Activated CD8-positive, alpha-beta memory T cell treated with anti-CD3 and anti-CD28 coated beads, Interleukin-2, amount 50 U/mL, for 1 hour (primary cell): ENCODE data around the gene CPA4.
"Not testable (repeated sequence)": the region's sequence is repeated elsewhere in the genome, so short reads cannot be mapped to it uniquely, and the experiment has no call there.

Source experiments
- DNase-seq: peaks from one replicate; pipeline ENCODE4 v3.0.0-alpha.2; 2020; ENCODE audit errors: extremely low read depth

CPA4 gene

DNA sequence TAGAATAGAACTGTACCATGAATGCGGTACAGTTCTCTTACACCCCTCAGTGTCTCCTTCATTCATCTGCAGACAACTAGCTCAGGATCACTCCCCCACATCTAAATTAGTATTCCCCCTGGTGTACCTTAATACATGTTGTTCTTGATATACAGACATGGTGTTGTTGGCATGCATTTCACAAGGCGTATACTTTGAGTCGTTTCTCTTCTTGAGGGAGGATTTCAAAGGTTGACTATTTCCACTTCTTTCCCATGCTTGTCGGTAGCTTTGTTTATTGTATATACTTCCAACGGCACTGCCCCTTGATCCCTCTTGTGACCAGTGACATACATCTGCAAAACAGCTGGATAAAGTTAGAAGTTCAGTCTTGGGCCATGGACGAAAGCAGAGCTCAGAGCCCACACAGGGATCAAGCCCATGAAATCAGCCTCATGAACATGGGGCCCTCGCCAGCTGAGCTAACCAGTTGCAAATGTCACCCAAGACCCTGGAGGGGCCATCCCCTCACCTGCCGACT, 8.6 kb downstream of the CPA4 start:
- no peak for DNase-seq

DNA sequence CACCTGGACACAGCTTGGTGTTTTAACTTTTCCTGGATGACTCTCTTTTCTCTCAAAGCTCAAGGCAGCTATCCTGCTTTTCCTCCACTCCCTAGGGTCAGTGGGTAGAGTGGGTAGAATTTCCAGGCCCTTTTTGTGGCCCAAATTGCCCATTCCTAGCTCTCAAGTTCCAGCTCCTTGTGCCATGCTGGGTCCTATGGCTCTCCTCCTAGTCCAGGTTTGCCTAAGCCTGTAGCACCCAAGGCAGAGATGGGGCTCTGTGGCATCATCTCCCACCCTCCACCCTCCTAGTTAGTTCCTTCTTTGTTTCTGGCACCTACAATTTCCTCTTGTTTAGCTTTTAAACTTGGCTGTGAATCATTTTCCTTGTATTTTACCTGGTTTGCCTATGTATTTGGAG, 9.7 kb downstream of the CPA4 start:
- DNase-seq, result no peak

DNA sequence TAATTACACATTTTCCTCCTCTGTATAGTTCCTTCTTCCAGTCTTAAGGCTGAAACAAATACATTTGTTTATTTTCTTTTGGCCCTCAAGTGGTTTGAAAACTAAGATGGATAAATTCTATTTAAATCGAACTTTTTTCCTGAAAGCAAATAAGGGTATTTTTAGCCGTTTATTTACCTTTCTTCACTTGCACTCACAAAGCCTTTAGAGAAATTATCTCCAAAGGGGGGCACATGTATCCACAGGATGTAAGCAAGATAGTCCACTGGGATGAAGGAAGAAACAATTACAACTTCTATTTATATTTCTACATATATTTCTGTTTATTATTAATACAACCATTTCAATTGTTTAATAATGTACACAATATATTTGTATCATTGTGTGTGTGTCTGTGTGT, 10.2 kb downstream of the CPA4 start:
- no peak for DNase-seq

DNA sequence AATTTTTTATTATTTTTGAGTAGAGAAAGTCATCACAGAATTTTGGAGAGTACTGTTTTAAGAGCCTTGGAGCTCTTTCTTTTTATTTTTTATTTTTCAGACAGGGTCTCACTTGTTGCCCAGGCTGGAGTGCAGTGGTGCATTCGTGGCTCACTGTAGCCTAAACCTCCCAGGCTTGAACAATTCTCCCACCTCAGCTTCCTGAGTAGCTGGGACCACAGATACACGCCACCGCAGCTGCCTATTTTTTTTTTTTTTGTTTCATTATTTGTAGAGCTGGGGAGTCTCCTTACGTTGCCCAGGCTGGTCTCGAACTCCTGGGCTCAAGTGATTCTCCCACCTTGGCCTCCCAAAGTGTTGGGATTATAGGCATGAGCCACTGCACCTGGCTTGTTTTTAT, 10.6 kb downstream of the CPA4 start:
- no peak for DNase-seq

DNA sequence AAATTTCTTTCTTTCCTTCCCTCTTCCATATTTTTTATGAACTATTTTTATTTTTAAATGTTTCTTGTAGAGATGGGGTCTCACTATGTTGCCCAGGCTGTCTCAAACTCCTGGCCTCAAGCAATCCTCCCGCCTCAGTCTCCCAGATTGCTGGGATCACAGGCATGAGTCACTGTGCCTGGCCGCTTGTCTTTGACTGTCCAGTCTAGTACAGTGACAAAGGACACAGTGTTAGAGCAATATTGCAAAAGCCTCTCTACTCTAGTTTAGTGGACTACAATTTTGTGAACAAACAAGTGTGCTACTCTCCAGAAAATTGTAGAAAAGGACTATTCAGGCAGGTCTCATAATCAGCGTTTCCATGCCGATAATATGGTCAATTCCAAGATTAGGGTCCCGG, 11.0 kb downstream of the CPA4 start:
- DNase-seq, result no peak

DNA sequence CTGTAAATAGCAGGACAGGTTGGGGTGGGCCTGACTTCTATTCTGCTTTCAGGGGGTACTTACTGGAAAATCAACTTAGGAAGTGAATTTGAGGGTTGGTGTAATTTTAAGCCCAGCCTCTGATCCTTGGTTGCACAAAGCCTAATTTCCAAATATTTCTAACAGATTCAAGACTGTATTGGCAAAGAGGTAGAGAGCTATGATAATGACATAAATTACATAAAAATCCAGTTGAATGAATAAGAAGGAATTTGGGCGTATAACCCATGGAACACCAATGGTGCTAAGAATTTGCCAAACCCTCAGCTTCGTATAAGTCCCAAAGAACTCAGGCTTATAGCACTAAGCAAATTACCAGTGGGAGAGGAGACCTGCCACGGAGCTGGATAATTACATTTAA, 11.9 kb downstream of the CPA4 start:
- DNase-seq, result no peak

DNA sequence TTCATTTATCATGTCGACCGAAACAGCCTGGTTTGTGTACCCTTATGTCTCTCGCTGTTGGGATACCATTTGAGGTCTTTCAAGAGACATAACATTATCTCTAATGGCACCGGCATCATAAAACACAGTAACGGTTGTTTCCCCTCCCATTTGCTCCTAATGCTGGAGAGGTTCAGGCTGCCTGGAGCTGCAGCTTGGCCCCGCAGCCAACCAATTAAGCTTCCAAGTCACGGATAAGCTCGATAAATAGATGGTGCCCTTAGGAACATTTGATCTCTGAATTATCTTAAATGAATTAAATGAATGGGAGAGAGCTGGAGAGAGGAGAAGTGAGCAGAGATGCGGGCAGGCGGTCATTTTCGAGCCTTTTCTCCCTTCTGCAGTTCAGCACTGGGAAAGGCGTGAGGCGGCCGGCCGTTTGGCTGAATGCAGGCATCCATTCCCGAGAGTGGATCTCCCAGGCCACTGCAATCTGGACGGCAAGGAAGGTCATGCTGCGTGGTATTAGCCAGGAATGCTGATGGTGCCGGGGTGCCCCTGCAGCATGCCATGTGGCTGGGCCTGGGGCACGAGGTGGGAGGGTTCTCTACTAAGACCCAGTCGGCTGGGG, 12.6 kb downstream of the CPA4 start:
- DNase-seq, result no peak

DNA sequence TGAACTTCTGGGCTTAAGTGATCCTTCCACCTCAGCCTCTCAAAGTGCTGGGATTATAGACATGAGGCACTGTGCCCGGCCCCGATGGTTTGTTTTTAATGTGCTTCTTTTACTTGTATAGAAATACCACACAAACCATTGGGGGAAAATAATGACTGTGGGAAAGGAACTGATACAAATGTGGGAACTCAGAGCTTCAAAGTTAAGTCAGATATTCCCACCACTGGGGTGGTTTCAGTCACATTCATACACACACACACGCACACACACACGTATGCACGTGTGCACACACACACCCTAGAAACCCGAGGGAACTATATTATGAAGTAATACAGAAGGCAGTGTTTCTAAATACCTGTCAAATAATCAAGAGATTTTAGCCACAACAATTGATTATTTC, 17.0 kb downstream of the CPA4 start:
- DNase-seq, result no peak

DNA sequence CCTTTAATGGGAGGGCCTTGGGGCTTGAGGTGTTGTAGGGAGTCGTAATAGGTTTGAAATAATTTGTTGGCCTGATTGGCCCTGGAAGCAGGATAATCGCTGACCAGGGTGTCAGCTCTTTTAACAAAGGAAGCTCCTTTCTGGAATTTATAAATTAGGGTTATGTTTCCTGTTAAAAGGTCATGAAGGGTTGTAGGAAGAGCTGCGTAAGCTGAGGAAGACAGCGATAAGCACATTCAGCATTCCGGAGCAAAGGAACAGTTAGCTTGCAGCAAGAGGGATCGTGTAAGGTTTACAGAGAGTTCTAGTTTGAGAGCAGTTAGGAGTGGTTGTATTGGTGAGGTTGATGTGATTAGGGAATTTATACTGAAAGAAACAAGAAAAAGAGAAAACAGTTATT, 21.3 kb downstream of the CPA4 start:
- no peak for DNase-seq

DNA sequence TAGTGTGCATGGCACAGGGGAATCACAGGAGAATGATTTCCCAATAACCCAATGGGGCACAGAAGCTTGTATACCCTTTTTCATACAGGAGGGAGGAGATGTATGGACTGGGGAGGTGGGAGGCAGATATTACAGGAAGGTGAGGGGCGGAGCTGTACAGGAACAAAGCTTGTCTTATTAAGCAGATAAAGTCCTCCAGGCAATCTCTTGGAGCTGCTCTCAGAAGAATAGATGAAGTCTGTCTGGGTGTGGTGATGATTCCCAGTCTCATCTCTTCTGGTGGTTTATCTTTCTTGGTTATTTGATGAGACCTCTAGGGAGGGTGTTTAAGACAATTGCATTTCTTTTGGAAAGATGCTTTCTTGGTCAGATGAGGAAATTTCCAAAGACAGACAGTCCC, 26.6 kb downstream of the CPA4 start:
- DNase-seq, result no peak

DNA sequence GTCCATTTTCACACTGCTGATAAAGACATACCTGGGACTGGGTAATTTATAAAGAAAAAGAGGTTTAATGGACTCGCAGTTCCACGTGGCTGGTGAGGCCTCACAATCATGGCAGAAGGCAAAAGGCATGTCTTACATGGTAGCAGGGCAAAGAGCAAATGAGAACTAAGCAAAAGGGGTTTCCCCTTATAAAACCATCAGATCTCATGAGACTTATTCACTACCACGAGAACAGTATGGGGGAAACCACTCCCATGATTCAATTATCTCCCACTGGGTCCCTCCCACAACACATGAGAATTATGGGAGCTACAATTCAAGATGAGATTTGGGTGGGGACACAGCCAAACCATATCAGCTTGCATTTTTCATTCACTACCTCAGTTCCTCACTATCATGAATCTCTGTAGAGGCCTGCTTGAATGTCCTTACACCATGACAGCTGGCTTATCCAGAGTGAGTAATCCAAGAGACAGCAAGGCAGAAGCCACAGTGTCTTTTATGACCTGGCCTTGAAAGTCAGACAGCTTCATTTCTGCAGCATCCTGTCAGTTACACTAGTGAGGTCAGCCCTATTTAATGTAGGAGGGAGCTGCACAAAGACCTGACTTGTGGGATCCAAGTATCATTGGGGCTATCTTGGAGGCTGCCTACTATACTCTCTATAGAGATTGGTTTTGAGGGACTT, 28.7 kb downstream of the CPA4 start:
- DNase-seq, result not testable (repeated sequence)

DNA sequence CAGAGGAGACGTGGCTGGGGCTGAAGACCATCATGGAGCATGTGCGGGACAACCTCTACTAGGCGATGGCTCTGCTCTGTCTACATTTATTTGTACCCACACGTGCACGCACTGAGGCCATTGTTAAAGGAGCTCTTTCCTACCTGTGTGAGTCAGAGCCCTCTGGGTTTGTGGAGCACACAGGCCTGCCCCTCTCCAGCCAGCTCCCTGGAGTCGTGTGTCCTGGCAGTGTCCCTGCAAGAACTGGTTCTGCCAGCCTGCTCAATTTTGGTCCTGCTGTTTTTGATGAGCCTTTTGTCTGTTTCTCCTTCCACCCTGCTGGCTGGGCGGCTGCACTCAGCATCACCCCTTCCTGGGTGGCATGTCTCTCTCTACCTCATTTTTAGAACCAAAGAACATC, 29.7 kb downstream of the CPA4 start:
- no peak for DNase-seq

DNA sequence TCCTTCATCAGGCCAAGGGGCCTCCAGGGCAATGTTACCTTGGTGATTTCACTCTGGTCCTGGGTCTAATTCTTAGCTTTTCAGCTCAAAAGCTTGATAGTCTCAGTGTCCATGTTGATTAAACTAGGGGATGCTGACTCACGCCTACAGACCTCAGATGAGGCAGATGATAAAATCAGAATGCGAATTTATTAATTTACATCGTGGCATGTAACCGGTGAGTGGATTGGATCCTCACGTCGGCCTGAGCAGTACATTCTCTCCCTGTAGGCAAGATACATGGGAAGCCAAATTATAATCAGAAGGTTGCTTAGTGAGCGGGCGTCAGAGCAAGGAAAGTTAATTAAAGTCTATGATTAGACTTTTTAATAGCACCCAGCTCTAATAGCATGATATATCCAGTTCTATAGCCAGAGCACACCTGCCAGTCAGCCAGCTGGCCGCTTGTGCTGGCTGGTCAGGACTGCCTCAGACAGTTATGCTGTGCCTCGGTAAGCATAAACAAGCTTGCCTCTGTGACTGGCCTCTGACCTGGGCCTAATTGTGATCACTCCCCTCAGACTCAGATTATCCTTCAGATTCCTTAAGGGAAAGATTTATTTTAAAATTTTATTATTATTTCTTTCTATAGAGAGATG, 31.5 kb downstream of the CPA4 start:
- DNase-seq, result no peak

DNA sequence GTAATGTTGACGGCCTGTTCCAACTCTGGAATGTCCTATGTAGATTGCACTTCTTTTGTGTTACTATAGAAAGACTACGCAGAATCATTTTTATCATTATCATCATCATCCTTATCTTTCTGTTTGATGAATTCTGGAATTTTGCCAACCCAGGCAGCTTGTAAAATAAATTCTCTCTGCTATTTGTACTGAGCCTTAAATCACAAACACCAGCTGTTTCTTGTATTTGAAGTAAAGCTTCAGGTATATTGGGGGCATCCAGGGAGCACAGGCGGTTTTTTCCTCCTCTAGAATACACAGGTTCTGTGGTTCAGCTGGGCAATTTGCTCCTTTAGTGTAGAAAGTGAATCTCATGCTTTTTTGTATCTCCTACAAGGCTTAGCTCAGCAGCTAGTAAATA, 36.7 kb downstream of the CPA4 start:
- DNase-seq, result no peak

DNA sequence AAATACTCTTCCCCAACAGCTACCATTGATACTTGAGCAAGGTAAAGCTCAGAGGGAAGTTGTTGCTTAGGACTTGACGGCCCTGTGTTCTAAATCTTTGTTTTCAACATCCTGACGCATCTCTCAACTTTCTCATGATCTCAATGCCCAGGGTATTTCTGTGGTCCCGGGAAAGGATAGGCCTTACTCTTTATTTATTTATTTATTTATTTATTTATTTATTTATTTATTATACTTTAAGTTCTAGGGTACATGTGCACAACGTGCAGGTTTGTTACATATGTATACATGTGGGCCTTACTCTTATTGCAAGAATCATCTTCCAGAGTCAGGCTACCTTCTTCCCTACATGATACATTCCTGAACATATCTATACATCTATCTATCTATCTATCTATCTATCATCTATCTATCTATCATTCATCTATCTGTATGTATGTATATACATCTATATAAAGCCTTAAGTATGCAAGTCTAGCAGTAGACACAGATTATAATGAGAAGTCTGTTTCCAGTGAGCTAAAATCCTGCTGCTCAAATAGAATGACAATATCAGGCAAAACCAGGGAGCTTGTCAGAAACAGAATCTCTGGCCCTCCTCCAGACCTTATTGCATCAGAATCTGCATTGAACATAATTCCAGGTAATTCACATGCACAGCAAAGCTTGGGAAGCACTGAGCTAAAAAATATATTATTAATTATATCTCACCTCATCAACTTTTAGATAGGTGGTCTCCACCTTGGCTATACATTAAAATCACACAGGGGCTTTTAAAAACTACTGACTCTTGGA, 39.5 kb downstream of the CPA4 start:
- no peak for DNase-seq

DNA sequence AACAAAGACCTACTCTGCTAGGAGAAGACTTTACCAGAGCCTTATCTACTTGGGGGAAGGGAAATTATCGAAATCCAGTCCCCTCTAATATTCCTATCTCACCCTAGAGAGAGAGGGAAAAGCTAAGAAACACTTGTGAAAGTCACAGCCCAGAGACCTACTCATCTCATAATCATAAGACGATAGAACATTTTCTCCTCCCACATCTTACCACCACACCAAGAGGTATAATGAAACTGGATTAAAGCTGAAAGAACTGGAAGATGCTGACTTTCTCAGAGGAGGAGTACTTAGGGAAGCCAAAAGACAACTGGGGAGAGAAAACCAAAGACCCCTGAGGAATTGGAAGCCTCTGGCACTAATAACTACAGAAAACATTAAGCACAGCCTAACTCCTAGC, 40.9 kb downstream of the CPA4 start:
- no peak for DNase-seq

DNA sequence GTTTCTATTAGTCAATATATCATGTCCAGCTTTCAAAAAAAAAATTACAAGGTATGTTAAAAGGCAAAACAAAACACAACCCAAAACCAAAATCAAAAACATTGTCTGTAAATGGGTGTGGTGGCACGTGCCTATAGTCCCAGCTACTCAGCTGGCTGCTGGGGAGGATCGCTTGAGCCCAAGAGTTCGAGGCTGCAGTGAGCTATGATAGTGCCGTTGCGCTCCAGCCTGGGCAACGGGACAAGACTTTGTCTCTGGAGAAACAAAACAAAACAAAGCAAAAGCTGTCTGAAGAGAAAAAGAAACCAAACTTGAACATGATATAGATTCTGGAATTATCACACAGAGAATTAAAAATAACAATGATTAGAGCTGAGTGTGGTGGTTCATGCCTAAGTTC, 41.3 kb downstream of the CPA4 start:
- DNase-seq, result no peak

DNA sequence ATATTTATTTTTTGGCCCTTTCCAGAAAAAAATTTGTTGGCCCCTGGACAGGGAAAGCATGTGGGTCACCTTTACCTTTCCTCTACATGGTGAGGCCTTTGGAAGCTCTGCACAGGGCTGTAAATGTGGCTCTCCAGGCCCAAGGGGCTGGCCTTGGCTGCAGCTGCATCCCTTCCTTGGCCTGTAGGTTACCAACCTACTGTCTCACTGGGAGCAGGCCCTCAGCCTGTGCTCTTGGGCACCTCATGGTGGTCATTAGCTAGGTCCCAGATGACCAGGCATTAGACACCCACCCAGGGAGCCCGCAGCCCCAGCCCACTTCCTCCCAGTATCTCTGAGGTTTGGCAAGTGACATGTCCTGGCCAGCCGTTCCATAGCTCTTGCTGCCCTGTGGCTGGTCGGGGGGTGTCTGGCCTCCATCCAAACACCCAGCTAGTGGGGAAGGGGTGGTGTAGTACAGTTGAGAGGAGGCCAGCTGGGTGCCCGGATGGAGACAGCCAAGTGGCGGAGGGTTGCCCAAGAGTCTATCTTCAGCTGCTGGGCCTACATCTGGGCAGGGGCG, 44.5 kb downstream of the CPA4 start:
- no peak for DNase-seq

DNA sequence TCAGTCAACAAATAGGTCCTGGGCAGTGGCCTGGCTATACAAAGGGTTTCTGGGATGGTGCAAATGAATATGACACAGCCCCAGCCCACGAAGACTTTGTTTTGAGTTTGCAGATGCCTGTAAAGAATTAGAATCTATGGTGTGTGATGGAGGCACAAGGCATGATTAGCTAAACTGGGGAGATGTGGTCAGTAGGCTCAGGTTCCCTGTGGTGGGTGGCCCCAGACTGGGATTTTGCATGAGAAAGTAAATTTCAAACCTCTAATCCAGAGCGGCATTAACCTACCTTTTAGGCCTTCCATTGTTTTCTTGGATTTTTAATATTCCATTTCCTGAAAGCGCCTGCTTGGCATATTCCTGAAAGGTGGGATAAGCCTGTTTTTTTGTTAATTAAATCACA, 45.3 kb downstream of the CPA4 start:
- DNase-seq, result no peak

DNA sequence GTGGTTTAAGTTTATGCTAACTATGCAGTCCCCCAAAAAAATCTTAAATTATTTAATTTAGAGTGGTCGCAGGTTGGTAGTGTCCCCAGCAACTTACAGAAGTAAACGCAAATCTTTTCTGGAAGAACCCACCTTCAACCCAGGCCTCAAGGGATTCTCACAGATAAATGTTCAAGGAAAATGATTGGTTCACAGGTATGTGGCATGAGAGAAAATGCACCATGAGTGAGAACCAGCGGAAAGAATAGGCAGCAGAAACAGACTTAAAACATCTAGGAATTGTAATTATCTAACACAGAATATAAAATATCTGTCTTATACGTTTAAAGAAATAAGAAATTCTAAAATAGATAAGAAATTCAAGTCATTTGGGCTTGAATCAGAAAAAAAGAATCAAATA, 48.9 kb downstream of the CPA4 start:
- DNase-seq, result no peak

DNA sequence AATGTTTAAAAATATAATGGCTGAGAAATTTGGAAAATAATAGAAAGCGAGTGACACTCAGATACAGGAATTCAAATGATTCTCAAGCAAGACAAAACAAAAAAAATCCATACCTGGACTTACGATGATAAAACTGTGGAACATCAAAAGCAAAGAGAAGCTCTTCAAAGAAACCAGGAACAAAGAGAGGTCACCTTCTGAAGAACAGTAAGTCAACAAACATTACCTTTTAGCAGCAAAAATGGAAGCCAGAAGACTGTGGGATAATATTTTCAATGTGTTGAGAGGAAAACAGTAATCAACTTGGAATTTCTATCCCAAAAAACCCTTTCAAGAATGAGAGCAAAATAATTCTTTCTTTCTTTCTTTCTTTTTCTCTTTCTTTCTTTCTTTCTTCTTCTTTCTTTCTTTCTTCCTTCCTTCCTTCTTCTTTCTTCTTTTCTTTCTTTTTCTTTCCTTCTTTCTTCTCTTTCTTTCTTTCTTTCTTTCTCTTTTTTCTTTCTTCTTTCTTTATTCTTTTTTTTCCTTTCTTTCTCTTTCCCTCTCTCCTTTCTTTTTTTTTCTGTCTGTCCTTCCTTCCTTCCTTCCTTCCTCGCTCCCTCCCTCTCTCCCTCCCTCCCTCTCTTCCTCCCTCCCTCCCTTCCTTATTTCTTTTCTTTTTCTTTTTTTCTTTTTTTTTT, 49.9 kb downstream of the CPA4 start:
- DNase-seq, result no peak
